ENCODE data around the gene SLAMF1. TPM values are rescaled to one million over a fixed set of nuclear protein-coding genes. Genes with fewer than 3 reads are reported as not detected.

The SLAMF1 gene
- total and polyA plus RNA-seq, 2 donors (not counting 1 experiment from before 2014, with no cell fraction given): 20.7 to 42.3 TPM

DNA sequence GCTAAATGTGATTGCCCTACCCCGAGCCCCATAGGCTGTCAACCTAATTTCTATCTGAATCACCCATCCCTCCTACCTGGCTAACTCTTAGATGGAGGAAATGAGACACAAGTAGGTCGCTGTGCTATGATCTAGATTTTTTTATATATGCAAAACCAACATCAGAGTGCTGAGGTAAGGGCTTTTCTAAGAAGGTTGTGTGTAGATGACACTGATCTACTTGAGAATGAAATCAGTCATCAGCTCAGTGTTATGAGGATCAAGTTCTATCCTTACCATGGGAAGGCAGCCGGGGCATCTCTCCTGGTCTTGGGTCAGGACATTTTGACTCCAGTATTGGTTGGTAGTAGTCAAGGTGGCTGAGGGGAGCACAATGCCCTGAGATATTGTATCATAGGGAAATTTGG is 23.6 kb downstream of the SLAMF1 start:
- CTCF ChIA-PET: interaction anchor here (1.3 to 10.0 kb wide), 6 partner anchors 13 to 194 kb away, joined by 3 to 76 read pairs (median 14); no protein-coding TSS in a partner anchor
- H3K4me3 ChIP-seq (ENCODE audit: control extremely low read depth in 1 of 5, extremely low read depth in 1 of 5, insufficient read depth in 1 of 5, low read depth in 2 of 5, low read length in 4 of 5): peak overlapping the region in 1 of 5 experiments; percentile 58

More for the DNA sequence above, 23.6 kb downstream of the SLAMF1 start:
- H3K9me3 Mint-ChIP-seq (ENCODE audit: insufficient read depth): peaks cover 5% of the 10 kb centered on the region
- no peaks in the 10 kb centered on the region for H3K27me3 ChIP-seq (replicated peaks in 1 of 4; ENCODE audit: control extremely low read depth in 1 of 4, control insufficient read depth in 3 of 4, insufficient read depth in 4 of 4, low read length in 3 of 4)
- H4K20me1 ChIP-seq (ENCODE audit: control insufficient read depth, insufficient read depth, low read length, poor library complexity, severe bottlenecking): no peaks in the 10 kb centered on the region
- no peak for TF ChIP-seq EZH2 (IDR thresholded peaks at IDR 0.05; ENCODE audit: borderline replicate concordance, insufficient read depth, low read depth, low read length, poor library complexity, severe bottlenecking)
- TF ChIP-seq, protein P1, sequence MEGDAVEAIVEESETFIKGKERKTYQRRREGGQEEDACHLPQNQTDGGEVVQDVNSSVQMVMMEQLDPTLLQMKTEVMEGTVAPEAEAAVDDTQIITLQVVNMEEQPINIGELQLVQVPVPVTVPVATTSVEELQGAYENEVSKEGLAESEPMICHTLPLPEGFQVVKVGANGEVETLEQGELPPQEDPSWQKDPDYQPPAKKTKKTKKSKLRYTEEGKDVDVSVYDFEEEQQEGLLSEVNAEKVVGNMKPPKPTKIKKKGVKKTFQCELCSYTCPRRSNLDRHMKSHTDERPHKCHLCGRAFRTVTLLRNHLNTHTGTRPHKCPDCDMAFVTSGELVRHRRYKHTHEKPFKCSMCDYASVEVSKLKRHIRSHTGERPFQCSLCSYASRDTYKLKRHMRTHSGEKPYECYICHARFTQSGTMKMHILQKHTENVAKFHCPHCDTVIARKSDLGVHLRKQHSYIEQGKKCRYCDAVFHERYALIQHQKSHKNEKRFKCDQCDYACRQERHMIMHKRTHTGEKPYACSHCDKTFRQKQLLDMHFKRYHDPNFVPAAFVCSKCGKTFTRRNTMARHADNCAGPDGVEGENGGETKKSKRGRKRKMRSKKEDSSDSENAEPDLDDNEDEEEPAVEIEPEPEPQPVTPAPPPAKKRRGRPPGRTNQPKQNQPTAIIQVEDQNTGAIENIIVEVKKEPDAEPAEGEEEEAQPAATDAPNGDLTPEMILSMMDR (IDR thresholded peaks at IDR 0.05): no peak
- H3K27ac ChIP-seq (ENCODE audit: low read length in 2 of 2): peak overlapping the region in 1 of 2 donors; percentile 78
- POLR2A ChIA-PET: no interaction called here
- peaks cover 80 to 85% of the 10 kb centered on the region in 2 donors for H3K4me1 ChIP-seq (ENCODE audit: control insufficient read depth in 2 of 2, insufficient read depth in 2 of 2, low read length in 2 of 2)
- peaks cover 0 to 4% (median 0%) of the 10 kb centered on the region in 3 donors for H3K9me3 ChIP-seq (ENCODE audit: control extremely low read depth in 1 of 3, control insufficient read depth in 2 of 3, insufficient read depth in 1 of 3, low read length in 2 of 3)
- no peaks in the 10 kb centered on the region for H3K27me3 Mint-ChIP-seq
- peaks cover 0 to 44% of the 10 kb centered on the region in 2 experiments for H3K36me3 ChIP-seq (replicated peaks in 1 of 2; ENCODE audit: control extremely low read depth in 1 of 2, control insufficient read depth in 1 of 2, extremely low read depth in 1 of 2, insufficient read depth in 2 of 2, low read length in 1 of 2)
- peaks cover 92% of the 10 kb centered on the region for H3K4me1 Mint-ChIP-seq
- H3K79me2 ChIP-seq (ENCODE audit: control insufficient read depth, insufficient read depth, low read length): peaks cover 83% of the 10 kb centered on the region
- H3K9ac ChIP-seq (ENCODE audit: low read length): peak overlapping the region; percentile 58
- peak overlapping the region; percentile 79 for H3K27ac Mint-ChIP-seq
- ATAC-seq (ENCODE audit: low read depth) (peak; percentile 34), DNase-seq (peak; percentile 55)
- peak overlapping the region; percentile 74 for H3K4me2 ChIP-seq (replicated peaks; ENCODE audit: low read depth, low read length, poor library complexity, severe bottlenecking)
- intact Hi-C loops (cut with micrococcal nuclease): loop anchor here (2.0 kb wide), 1 partner anchor 16 kb away; no protein-coding TSS in a partner anchor
- no peak overlapping the region for H2AFZ ChIP-seq (ENCODE audit: insufficient read depth, low read depth, low read length, poor library complexity, severe bottlenecking)
- 86% methylated on average over 1 of the region's 3 CpGs for WGBS (ENCODE audit: insufficient coverage)
- H3K4me3 Mint-ChIP-seq: peak overlapping the region; percentile 69
